ENCODE results near the gene SLFN5.

DNA sequence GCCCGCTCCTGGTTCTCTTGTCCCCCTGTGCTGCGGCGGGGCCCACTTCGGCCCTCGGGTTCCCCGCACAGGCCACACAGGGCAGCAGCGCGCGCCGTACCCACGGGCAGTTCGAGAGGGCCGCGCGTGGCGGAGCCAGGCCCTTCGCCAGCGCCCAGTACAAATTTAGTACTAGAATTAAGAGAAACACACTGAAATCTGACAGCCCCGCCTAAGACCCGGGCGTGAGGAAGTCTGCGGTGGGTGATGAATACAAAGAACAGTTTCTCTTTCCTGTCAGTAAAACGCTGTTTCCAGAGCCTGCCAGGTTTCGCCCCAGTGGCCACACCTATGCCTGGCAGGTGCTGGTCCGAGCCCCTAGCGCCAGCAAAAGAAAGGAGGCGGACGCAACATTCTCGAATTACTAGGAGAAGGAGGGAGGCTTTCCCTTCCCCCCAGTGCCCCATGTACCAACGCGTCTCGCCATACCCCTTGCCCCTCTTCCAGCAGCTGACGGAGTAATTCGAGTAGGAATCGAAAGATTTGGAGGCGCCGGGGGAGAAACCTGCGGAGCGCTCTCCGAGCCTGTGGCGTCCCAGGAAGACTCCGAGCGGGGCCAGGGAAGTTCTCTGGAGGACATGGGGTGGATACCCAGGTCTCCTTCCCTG lies 591 bp upstream of the SLFN5 start:
- TF ChIP-seq, protein P1, sequence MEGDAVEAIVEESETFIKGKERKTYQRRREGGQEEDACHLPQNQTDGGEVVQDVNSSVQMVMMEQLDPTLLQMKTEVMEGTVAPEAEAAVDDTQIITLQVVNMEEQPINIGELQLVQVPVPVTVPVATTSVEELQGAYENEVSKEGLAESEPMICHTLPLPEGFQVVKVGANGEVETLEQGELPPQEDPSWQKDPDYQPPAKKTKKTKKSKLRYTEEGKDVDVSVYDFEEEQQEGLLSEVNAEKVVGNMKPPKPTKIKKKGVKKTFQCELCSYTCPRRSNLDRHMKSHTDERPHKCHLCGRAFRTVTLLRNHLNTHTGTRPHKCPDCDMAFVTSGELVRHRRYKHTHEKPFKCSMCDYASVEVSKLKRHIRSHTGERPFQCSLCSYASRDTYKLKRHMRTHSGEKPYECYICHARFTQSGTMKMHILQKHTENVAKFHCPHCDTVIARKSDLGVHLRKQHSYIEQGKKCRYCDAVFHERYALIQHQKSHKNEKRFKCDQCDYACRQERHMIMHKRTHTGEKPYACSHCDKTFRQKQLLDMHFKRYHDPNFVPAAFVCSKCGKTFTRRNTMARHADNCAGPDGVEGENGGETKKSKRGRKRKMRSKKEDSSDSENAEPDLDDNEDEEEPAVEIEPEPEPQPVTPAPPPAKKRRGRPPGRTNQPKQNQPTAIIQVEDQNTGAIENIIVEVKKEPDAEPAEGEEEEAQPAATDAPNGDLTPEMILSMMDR (IDR thresholded peaks at IDR 0.05), result peak in 5 of 6 experiments; percentile 34 to 64 (median 54)
- no peak for TF ChIP-seq POLR2A (IDR thresholded peaks at IDR 0.05)

Measured in thyroid gland (tissue), 4 donors.